GM12865 (cell line): ENCODE data around the gene ATP1B2.

ENCODE experiments used
- DNase-seq: peaks from one replicate; pipeline ENCODE4 v3.0.0; 2010; ENCODE audit warnings: low read depth
- H3K4me3 ChIP-seq: 2 replicates; pipeline ENCODE4 v1.5.1; 2011; ENCODE audit warnings: mild to moderate bottlenecking, low read depth, low read length, control low read depth
- TF ChIP-seq, protein P1 (sequence below): IDR thresholded peaks from 2 replicates; pipeline ENCODE4 v1.5.1; 2011; ENCODE audit warnings: low read length, control low read depth, low read depth, inconsistent platforms; ENCODE audit not compliant: insufficient read depth; ENCODE audit errors: missing control alignments

Gene ATP1B2

DNA sequence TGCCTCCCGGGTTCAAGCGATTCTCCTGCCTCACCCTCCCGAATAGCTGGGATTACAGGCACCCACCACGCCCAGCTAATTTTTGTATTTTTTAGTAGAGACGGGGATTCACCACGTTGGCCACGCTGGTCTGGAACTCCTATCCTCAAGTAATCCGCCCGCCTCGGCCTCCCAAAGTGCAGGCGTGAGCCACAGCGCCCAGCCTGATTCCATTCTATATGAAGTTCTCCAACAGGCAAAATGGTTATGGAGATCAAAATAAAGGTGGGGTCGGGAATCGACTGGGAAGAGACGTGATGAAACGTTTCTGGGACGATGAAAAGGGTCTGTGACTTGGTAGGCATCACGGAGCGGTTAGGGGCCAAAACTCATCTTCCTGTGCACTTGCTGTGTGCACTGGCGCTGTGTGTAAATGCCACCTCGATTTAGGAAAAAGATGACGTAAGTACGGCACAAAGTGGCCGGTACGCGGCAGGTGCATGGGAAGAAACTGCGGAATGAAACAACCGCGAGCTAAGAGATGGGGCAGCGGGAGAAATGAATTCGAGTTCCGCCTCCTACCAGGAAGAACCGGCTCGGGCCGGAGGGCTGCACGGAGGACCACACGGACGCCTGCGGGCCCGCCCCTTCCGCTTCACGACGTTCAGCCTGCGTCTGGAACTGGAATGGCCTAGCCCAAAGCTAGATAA is 35.0 kb downstream of the ATP1B2 start:
- TF ChIP-seq, protein P1, sequence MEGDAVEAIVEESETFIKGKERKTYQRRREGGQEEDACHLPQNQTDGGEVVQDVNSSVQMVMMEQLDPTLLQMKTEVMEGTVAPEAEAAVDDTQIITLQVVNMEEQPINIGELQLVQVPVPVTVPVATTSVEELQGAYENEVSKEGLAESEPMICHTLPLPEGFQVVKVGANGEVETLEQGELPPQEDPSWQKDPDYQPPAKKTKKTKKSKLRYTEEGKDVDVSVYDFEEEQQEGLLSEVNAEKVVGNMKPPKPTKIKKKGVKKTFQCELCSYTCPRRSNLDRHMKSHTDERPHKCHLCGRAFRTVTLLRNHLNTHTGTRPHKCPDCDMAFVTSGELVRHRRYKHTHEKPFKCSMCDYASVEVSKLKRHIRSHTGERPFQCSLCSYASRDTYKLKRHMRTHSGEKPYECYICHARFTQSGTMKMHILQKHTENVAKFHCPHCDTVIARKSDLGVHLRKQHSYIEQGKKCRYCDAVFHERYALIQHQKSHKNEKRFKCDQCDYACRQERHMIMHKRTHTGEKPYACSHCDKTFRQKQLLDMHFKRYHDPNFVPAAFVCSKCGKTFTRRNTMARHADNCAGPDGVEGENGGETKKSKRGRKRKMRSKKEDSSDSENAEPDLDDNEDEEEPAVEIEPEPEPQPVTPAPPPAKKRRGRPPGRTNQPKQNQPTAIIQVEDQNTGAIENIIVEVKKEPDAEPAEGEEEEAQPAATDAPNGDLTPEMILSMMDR: no peak
- peak overlapping the region; percentile 98 for H3K4me3 ChIP-seq
- DNase-seq: peak; percentile 96

DNA sequence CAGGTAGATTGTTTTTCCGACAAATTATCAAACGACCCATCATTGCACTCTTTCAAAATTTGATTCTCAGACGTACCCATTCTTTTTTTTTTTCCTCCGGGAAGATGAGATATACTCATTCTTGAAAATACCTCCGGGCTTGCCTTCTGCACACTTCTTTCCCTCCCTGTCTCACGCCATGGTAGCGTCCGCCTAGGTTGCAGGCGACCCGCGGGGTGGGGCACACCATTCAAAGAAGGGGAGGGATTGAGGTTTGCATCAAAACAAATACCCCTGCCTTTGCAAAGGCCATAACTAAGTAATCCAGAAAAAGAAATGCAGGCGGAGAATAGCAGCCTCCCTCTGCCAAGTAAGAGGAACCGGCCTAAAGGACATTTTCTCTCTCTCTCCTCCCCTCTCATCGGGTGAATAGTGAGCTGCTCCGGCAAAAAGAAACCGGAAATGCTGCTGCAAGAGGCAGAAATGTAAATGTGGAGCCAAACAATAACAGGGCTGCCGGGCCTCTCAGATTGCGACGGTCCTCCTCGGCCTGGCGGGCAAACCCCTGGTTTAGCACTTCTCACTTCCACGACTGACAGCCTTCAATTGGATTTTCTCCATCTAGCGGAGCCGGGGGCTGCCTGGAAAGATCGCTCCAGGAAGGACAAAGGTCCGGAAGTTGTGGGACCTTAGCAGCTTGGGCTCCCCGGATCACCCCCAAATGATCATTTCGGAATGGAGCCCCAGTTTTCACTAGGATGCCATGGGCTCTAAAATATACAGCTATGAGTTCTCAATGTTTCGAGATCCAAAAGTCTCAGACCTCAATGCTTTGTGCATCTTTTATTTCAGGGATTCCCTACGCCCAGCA is 35.7 kb downstream of the ATP1B2 start:
- TF ChIP-seq, protein P1: no peak
- DNase-seq: peak; percentile 91
- H3K4me3 ChIP-seq: peak overlapping the region; percentile 98

- TF ChIP-seq, protein P1: no peak
- peak; percentile 96 for DNase-seq
- H3K4me3 ChIP-seq: peak within 1 kb of the TSS; percentile 98
Measured at GRCh38 chr17:7687072-7687907, 36.6 kb downstream of the ATP1B2 start, which contains the start of gene TP53. TP53 (minus strand) TSS chr17:7687490; CDS start chr17:7676594, 10,896 bp downstream.

GRCh38 chr17:7687908-7688807 is 37.4 kb downstream of the ATP1B2 start, which contains the start of gene WRAP53:
WRAP53 (plus strand) TSS chr17:7688477; CDS start chr17:7688649, 172 bp downstream.
- H3K4me3 ChIP-seq: peak within 1 kb of the TSS; percentile 98
- peak; percentile 98 for DNase-seq
- TF ChIP-seq, protein P1: peak; percentile 94

GRCh38 chr17:7688808-7689316 is 38.1 kb downstream of the ATP1B2 start:
- TF ChIP-seq, protein P1: no peak
- peak overlapping the region; percentile 74 for H3K4me3 ChIP-seq
- DNase-seq: no peak
